Measurements from ENCODE around the gene DGKZ.

- TF ChIP-seq, protein P1, sequence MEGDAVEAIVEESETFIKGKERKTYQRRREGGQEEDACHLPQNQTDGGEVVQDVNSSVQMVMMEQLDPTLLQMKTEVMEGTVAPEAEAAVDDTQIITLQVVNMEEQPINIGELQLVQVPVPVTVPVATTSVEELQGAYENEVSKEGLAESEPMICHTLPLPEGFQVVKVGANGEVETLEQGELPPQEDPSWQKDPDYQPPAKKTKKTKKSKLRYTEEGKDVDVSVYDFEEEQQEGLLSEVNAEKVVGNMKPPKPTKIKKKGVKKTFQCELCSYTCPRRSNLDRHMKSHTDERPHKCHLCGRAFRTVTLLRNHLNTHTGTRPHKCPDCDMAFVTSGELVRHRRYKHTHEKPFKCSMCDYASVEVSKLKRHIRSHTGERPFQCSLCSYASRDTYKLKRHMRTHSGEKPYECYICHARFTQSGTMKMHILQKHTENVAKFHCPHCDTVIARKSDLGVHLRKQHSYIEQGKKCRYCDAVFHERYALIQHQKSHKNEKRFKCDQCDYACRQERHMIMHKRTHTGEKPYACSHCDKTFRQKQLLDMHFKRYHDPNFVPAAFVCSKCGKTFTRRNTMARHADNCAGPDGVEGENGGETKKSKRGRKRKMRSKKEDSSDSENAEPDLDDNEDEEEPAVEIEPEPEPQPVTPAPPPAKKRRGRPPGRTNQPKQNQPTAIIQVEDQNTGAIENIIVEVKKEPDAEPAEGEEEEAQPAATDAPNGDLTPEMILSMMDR (IDR thresholded peaks at IDR 0.05): no peak
- TF ChIP-seq POLR2A (IDR thresholded peaks at IDR 0.05): peak in 1 of 2 donors; percentile 19
These were observed 33.2 kb downstream of the DGKZ start for GRCh38 chr11:46380340-46381047.
